Tibial nerve (tissue), 3 donors: Measurements from ENCODE around the gene CEACAM7.

Source experiments
- CTCF ChIP-seq, 5 experiments: fragments of 200-600 bp in 3 of 5; fragments of 450-650 bp in 2 of 5; sonication (generic) in 3 of 5; IDR thresholded peaks; one replicate each; pipeline ENCODE4 v1.5.1; 2016 to 2019; ENCODE audit warnings: antibody characterized with exemption in 5 of 5, mild to moderate bottlenecking in 3 of 5, moderate library complexity in 2 of 5
- POLR2A ChIP-seq, 2 donors: fragments of 450-650 bp; IDR thresholded peaks; one replicate each; pipeline ENCODE4 v1.6.1; 2017; ENCODE audit warnings: antibody characterized with exemption in 2 of 2, mild to moderate bottlenecking in 2 of 2, moderate library complexity in 2 of 2

DNA sequence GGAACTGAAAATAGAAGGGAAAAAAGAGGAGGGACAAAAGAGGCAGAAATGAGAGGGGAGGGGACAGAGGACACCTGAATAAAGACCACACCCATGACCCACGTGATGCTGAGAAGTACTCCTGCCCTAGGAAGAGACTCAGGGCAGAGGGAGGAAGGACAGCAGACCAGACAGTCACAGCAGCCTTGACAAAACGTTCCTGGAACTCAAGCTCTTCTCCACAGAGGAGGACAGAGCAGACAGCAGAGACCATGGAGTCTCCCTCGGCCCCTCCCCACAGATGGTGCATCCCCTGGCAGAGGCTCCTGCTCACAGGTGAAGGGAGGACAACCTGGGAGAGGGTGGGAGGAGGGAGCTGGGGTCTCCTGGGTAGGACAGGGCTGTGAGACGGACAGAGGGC lies 20.4 kb upstream of the CEACAM7 start, which contains the start of gene CEACAM5:
- TF ChIP-seq POLR2A (IDR thresholded peaks at IDR 0.05) (no peak), CTCF (IDR thresholded peaks at IDR 0.05) (no peak)
